ENCODE results near the gene CCDC85C.
A peak's percentile ranks its signal among the peaks of the same experiment; 100 is the strongest.

The CCDC85C gene

GRCh38 chr14:99509871-99510555 is 94.0 kb downstream of the CCDC85C start:
- Histone ChIP-seq H3K4me1 (ENCODE audit: low read depth, poor library complexity, severe bottlenecking) (peaks cover 7% of the 10 kb centered on the region), H3K79me2 (ENCODE audit: insufficient read depth, low read depth) (no peaks in the 10 kb centered on the region), H3K36me3 (ENCODE audit: insufficient read depth) (no peaks in the 10 kb centered on the region; the same call in 1 of the 2 replicates), H3K4me3 (IDR thresholded peaks at IDR 0.05; ENCODE audit: insufficient read depth, low read depth, low read length) (no peak overlapping the region), H3K4me2 (no peak overlapping the region), H3K9ac (no peak overlapping the region), H3K27me3 (ENCODE audit: insufficient read depth, low read depth) (no peaks in the 10 kb centered on the region), H3K27ac (no peak overlapping the region), H4K20me1 (ENCODE audit: insufficient read depth) (no peaks in the 10 kb centered on the region), H2AFZ (ENCODE audit: low read depth) (no peak overlapping the region)
- no peak for TF ChIP-seq CTCF (conservative IDR thresholded peaks at IDR 0.05; ENCODE audit: low read depth, low read length)

GRCh38 chr14:99508896-99509629 is 94.9 kb downstream of the CCDC85C start:
- no peak overlapping the region for H3K27ac ChIP-seq
- no peak overlapping the region for H3K9ac ChIP-seq
- H2AFZ ChIP-seq (ENCODE audit: low read depth): no peak overlapping the region
- no peak for TF ChIP-seq CTCF (conservative IDR thresholded peaks at IDR 0.05; ENCODE audit: low read depth, low read length)
- no peak overlapping the region for H3K4me3 ChIP-seq (IDR thresholded peaks at IDR 0.05; ENCODE audit: insufficient read depth, low read depth, low read length)
- no peaks in the 10 kb centered on the region for H4K20me1 ChIP-seq (ENCODE audit: insufficient read depth)
- H3K27me3 ChIP-seq (ENCODE audit: insufficient read depth, low read depth): no peaks in the 10 kb centered on the region
- no peak overlapping the region for H3K4me2 ChIP-seq
- no peaks in the 10 kb centered on the region; the same call in 1 of the 2 replicates for H3K36me3 ChIP-seq (ENCODE audit: insufficient read depth)
- H3K79me2 ChIP-seq (ENCODE audit: insufficient read depth, low read depth): no peaks in the 10 kb centered on the region
- peaks cover 7% of the 10 kb centered on the region for H3K4me1 ChIP-seq (ENCODE audit: low read depth, poor library complexity, severe bottlenecking)

- H3K27ac ChIP-seq: peak overlapping the region; percentile 18; the same call in 1 of the 2 replicates
- H3K9ac ChIP-seq: no peak overlapping the region
- H4K20me1 ChIP-seq (ENCODE audit: insufficient read depth): no peaks in the 10 kb centered on the region
- no peaks in the 10 kb centered on the region for H3K27me3 ChIP-seq (ENCODE audit: insufficient read depth, low read depth)
- no peak overlapping the region for H3K4me2 ChIP-seq
- TF ChIP-seq CTCF (conservative IDR thresholded peaks at IDR 0.05; ENCODE audit: low read depth, low read length): no peak
- no peak overlapping the region for H2AFZ ChIP-seq (ENCODE audit: low read depth)
- no peaks in the 10 kb centered on the region for H3K79me2 ChIP-seq (ENCODE audit: insufficient read depth, low read depth)
- H3K4me3 ChIP-seq (IDR thresholded peaks at IDR 0.05; ENCODE audit: insufficient read depth, low read depth, low read length): no peak overlapping the region
- H3K4me1 ChIP-seq (ENCODE audit: low read depth, poor library complexity, severe bottlenecking): peaks cover 7% of the 10 kb centered on the region
- no peaks in the 10 kb centered on the region; the same call in 1 of the 2 replicates for H3K36me3 ChIP-seq (ENCODE audit: insufficient read depth)
Measured at GRCh38 chr14:99507860-99508640, 96.0 kb downstream of the CCDC85C start.

- Histone ChIP-seq H3K36me3 (ENCODE audit: insufficient read depth) (no peaks in the 10 kb centered on the region; the same call in 1 of the 2 replicates), H3K27ac (no peak overlapping the region), H3K27me3 (ENCODE audit: insufficient read depth, low read depth) (no peaks in the 10 kb centered on the region), H2AFZ (ENCODE audit: low read depth) (no peak overlapping the region), H3K4me3 (IDR thresholded peaks at IDR 0.05; ENCODE audit: insufficient read depth, low read depth, low read length) (no peak overlapping the region), H3K4me1 (ENCODE audit: low read depth, poor library complexity, severe bottlenecking) (peaks cover 7% of the 10 kb centered on the region), H3K9ac (no peak overlapping the region), H3K79me2 (ENCODE audit: insufficient read depth, low read depth) (no peaks in the 10 kb centered on the region), H4K20me1 (ENCODE audit: insufficient read depth) (no peaks in the 10 kb centered on the region), H3K4me2 (no peak overlapping the region)
- TF ChIP-seq CTCF (conservative IDR thresholded peaks at IDR 0.05; ENCODE audit: low read depth, low read length): no peak
Measured at GRCh38 chr14:99506276-99506675, 97.7 kb downstream of the CCDC85C start.

All from KMS-11 (cell line).